Loucy (cell line): ENCODE results near the gene BICRAL.

Experiments used
- H2AFZ ChIP-seq: fragments of 200-600 bp; sonication (generic); 2 replicates; pipeline ENCODE4 v1.6.0; 2016; ENCODE audit warnings: antibody characterized with exemption, mild to moderate bottlenecking, low read length, moderate library complexity
- H3F3A ChIP-seq: fragments of 200-600 bp; 2 replicates; pipeline ENCODE4 v1.6.0; 2016; ENCODE audit warnings: antibody characterized with exemption, low read depth, mild to moderate bottlenecking
- H3K27me3 ChIP-seq: fragments of 200-600 bp; sonication (generic); 2 replicates; pipeline ENCODE4 v1.6.1; 2014; ENCODE audit warnings: low read length, mild to moderate bottlenecking; ENCODE audit not compliant: insufficient read depth, poor library complexity, severe bottlenecking
- H3K36me3 ChIP-seq: fragments of 200-600 bp; sonication (generic); 2 replicates; pipeline ENCODE4 v1.6.1; 2016; ENCODE audit warnings: low read length; ENCODE audit not compliant: insufficient read depth
- H3K4me1 ChIP-seq: fragments of 200-600 bp; sonication (generic); 2 replicates; pipeline ENCODE4 v1.5.1; 2014; ENCODE audit warnings: low read length, mild to moderate bottlenecking; ENCODE audit not compliant: insufficient read depth, poor library complexity, severe bottlenecking
- H3K4me2 ChIP-seq: fragments of 200-600 bp; sonication (generic); 2 replicates; pipeline ENCODE4 v1.6.0; 2014; ENCODE audit warnings: antibody characterized with exemption, low read length, low read depth, mild to moderate bottlenecking; ENCODE audit not compliant: poor library complexity, severe bottlenecking
- H3K4me3 ChIP-seq: fragments of 200-600 bp; sonication (generic); 2 replicates; pipeline ENCODE4 v1.5.1; 2014; ENCODE audit warnings: low read length, mild to moderate bottlenecking, mixed read lengths; ENCODE audit not compliant: poor library complexity, severe bottlenecking
- H3K79me2 ChIP-seq: fragments of 200-600 bp; sonication (generic); 2 replicates; pipeline ENCODE4 v1.6.1; 2014; ENCODE audit warnings: low read length; ENCODE audit not compliant: insufficient read depth
- H3K9ac ChIP-seq: fragments of 200-600 bp; sonication (generic); 2 replicates; pipeline ENCODE4 v1.6.0; 2014; ENCODE audit warnings: mild to moderate bottlenecking, low read depth, low read length, moderate library complexity; ENCODE audit not compliant: poor library complexity, severe bottlenecking
- H3K9me2 ChIP-seq: fragments of 200-600 bp; sonication (generic); replicated peaks from 2 replicates; pipeline ENCODE4 v1.6.1; 2016; ENCODE audit warnings: low read depth, low read length, mixed read lengths
- H3K9me3 ChIP-seq: fragments of 200-600 bp; sonication (generic); 2 replicates; pipeline ENCODE4 v1.6.1; 2014; ENCODE audit warnings: mild to moderate bottlenecking, antibody characterized with exemption, low read length, low read depth; ENCODE audit not compliant: insufficient read depth
- H4K20me1 ChIP-seq: fragments of 200-600 bp; sonication (generic); 2 replicates; pipeline ENCODE4 v1.6.0; 2014; ENCODE audit warnings: antibody characterized with exemption, low read length, mild to moderate bottlenecking; ENCODE audit not compliant: insufficient read depth, poor library complexity, severe bottlenecking
- CTCF ChIP-seq: fragments of 200-600 bp; sonication (generic); conservative IDR thresholded peaks from 2 replicates; pipeline ENCODE4 v1.5.1; 2014; ENCODE audit warnings: mild to moderate bottlenecking, antibody characterized with exemption, low read length
- EZH2phosphoT487 ChIP-seq: fragments of 200-600 bp; IDR thresholded peaks from 2 replicates; pipeline ENCODE4 v1.6.1; 2018; ENCODE audit warnings: antibody characterized with exemption, mild to moderate bottlenecking, moderate library complexity, borderline replicate concordance

BICRAL gene

GRCh38 chr6:42762426-42762859 lies 19.4 kb upstream of the BICRAL start:
- H3K27me3 ChIP-seq, result no peaks in the 10 kb centered on the region
- no peaks in the 10 kb centered on the region for H3K4me1 ChIP-seq
- H3K4me2 ChIP-seq, result no peak overlapping the region
- H3K9me2 ChIP-seq, result no peaks in the 10 kb centered on the region
- no peaks in the 10 kb centered on the region for H3K36me3 ChIP-seq
- H4K20me1 ChIP-seq, result no peaks in the 10 kb centered on the region
- H3K79me2 ChIP-seq, result no peaks in the 10 kb centered on the region
- H3K4me3 ChIP-seq, result no peak overlapping the region
- H3K9me3 ChIP-seq, result no peaks in the 10 kb centered on the region
- H2AFZ ChIP-seq, result no peak overlapping the region
- H3F3A ChIP-seq, result no peaks in the 10 kb centered on the region
- TF ChIP-seq EZH2phosphoT487 (no peak), CTCF (no peak)
- H3K9ac ChIP-seq, result no peak overlapping the region

- Histone ChIP-seq H2AFZ (no peak overlapping the region), H3K9me2 (no peaks in the 10 kb centered on the region)
- no peak for TF ChIP-seq CTCF
- no peak for TF ChIP-seq EZH2phosphoT487
These were observed 18.9 kb upstream of the BICRAL start for GRCh38 chr6:42762950-42763349.

DNA sequence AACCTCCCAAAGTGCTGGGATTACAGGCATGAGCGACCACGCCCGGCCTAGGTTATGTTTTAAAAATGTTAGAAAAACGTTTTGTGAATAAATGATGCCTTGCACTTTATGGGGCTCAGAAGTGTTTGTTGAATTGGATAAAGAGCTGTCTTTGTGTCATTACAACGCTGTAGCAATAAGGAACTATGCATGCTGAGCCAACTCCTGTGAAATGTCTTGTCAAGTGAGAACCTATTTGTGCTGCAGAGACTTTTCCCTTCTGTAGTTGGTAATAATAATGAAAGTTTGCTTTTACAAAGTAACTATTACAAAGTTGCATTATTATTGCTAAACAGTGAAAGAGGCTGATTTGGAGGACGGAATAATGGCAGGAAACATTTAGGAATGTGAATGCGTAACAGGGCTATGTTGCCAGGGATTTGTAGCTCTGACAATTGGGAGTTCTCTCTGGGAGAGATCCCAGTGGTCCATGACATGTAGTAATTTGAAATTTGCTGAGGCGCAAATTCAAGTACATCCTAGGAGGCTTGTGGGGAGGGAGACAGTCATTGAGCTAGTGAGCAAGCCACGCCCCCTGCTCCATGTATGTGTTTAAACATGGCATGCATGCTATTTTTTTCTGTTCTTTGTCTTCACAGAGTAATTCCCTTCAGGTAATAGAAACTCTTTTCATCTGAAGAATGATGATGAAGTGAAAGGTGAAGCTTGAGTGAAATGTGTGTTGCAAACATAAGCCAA lies 16.8 kb upstream of the BICRAL start:
- Histone ChIP-seq H4K20me1 (no peaks in the 10 kb centered on the region), H3K79me2 (no peaks in the 10 kb centered on the region), H3F3A (no peaks in the 10 kb centered on the region; the same call in 1 of the 2 replicates), H3K4me2 (no peak overlapping the region), H3K4me3 (no peak overlapping the region), H3K9ac (no peak overlapping the region), H3K9me3 (no peaks in the 10 kb centered on the region), H3K36me3 (no peaks in the 10 kb centered on the region), H3K4me1 (no peaks in the 10 kb centered on the region), H2AFZ (no peak overlapping the region), H3K9me2 (no peaks in the 10 kb centered on the region), H3K27me3 (no peaks in the 10 kb centered on the region)
- TF ChIP-seq CTCF (no peak), EZH2phosphoT487 (no peak)

More at GRCh38 chr6:42762950-42763349, 18.9 kb upstream of the BICRAL start:
- Histone ChIP-seq H3K79me2 (no peaks in the 10 kb centered on the region), H3K36me3 (no peaks in the 10 kb centered on the region), H3K9ac (no peak overlapping the region), H3K4me3 (no peak overlapping the region), H4K20me1 (no peaks in the 10 kb centered on the region), H3K9me3 (no peaks in the 10 kb centered on the region), H3F3A (no peaks in the 10 kb centered on the region), H3K4me2 (no peak overlapping the region), H3K27me3 (no peaks in the 10 kb centered on the region), H3K4me1 (no peaks in the 10 kb centered on the region)
